ENCODE data around the gene DNASE2.

The DNASE2 gene

DNA sequence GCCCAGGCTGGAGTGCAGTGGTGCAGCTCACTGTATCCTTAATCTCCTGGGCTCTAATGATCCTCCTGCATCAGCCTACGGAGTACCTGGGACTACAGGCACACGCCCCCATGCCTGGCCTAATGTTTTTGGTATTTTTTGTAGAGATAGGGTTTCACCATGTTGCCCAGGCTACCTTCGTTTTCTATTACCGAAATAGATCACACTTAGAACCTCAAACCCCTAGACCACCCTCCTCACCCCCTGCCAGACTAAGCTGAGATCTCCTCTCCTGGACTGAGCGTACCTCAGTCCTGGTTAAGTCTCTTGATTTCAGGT is 5.4 kb upstream of the DNASE2 start:
- no peak for DNase-seq (ENCODE audit: low read depth)

DNA sequence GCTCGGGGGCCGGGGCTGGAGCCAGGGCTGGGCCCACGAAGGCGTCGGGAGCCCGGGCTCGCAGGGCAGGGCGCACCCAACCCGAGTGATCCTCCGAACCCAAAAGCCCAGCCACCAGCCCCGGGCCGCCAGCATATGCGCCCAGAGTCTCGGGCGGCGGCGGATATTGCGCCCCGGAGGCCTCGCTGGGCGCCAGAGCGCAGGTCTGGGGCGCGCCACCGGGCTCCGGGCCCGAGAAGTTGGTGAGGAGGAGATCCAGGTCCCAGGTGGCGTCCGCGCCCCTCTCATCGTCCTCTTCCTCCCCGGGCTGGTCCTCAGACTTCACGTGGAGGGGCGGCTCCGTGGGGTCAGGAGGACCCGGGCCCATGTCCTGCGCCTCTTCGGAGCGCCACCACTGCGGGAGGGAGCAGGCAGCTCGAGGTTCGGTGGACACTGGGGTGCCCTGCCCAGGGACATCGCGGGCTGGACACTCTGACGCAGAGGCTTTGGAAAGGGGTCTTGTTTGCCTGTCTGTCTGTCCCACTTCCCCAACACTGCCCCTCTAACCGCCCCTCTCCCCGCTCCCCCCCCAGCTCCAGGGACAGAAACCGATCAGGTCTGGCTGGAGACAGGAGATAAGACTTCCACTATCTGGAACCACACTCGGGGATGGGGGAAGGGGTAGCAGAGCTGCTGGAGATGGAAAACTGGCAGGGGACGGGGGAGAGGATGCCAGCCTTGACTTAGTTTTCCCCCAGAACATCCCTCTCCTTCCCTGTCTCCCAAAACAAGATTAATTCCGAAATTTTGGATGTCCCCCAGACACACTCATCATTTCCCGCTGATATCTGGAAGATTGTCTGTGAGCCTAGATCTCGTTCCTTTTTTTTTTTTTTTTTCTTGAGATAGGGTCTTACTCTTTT is 4.8 kb upstream of the DNASE2 start:
- no peak for DNase-seq (ENCODE audit: low read depth)

DNA sequence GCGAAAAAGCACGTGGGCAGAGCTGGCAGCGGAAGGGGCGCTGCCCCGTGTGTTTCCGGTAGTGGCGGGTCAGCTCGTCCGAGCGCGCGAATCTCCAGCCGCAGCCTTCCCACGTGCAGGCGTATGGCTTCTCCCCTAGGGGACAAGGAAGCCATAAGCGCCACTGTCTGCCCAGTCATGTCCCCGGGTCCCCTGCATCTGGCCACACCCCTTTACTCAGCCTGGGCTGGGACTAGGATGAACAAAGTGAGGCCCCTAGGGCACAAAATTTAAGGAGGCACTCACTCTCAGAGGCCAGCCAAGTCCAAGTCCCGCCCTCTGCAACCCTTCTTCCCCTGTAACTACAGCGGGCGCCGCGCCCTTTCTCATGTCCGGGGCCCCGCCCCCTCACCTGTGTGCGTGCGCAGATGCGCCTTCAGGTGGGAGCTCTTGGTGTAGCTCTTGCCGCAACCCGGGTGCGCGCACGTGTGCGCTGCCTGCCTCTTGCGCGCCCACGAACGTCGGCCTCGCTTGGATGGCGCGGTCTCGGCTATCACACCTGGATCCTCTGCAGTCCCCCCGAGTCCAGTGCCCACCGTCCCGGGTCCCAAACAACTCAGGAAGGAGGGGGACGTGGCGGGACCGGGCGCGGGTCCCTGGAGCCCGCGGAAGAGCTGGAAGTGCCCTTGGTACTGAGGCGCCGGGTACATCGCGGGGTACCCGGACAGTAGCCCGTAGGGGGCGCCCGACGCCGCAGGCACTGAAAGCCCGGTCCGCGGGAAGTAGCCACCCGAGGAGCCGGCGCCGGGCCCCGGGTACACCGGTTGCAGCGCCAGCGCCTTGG is 3.9 kb upstream of the DNASE2 start:
- peak; percentile 63 for DNase-seq (ENCODE audit: low read depth)

- no peak for DNase-seq (ENCODE audit: low read depth)
These were observed 3.3 kb upstream of the DNASE2 start for GRCh38 chr19:12884627-12884925.

DNA sequence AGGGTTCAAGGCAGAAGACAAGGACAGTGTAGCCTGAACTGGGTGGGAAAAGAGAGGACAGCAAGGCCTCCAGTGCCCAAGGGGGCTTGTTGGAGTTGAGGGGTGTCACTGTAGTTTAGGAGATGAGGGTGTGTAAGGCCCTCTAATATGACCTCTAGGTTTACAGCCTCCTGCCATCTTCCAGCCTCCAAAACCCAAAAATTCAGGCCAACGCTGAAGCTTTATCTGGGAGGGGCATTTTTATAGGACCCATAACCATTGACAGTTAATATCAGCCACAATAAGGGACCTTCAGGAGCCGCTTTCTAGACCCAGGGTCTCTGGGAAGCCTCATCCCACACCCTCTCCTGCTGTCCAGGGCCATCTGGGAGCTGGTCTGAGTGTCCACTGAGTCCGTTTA is 3.0 kb upstream of the DNASE2 start:
- DNase-seq (ENCODE audit: low read depth), result no peak

GRCh38 chr19:12882589-12882988 is 1.3 kb upstream of the DNASE2 start:
- DNase-seq (ENCODE audit: low read depth), result no peak

- no peak for DNase-seq (ENCODE audit: low read depth)
These were observed 588 bp downstream of the DNASE2 start for GRCh38 chr19:12880551-12881171.

DNA sequence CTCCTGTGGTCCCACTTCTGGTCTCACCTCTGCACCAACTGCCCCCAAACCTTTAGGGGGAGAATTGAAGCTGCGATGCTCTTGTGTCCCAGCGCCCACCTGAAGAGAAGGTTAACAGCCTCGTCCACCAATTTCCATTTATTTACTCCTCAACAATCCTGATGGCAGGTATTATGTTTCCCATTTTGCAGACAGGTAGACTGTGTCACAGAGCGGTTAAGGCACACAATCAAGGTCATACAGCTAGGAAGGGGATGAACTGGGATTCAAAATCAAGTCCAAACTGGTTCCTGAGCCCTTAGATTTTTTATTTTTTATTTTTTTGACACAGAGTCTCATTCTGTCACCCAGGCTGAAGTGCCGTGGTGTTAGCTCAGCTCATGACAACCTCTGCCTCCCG is 6.2 kb downstream of the DNASE2 start:
- DNase-seq (ENCODE audit: low read depth), result no peak

GRCh38 chr19:12873891-12874745 is 7.1 kb downstream of the DNASE2 start:
- DNase-seq (ENCODE audit: low read depth), result no peak

DNA sequence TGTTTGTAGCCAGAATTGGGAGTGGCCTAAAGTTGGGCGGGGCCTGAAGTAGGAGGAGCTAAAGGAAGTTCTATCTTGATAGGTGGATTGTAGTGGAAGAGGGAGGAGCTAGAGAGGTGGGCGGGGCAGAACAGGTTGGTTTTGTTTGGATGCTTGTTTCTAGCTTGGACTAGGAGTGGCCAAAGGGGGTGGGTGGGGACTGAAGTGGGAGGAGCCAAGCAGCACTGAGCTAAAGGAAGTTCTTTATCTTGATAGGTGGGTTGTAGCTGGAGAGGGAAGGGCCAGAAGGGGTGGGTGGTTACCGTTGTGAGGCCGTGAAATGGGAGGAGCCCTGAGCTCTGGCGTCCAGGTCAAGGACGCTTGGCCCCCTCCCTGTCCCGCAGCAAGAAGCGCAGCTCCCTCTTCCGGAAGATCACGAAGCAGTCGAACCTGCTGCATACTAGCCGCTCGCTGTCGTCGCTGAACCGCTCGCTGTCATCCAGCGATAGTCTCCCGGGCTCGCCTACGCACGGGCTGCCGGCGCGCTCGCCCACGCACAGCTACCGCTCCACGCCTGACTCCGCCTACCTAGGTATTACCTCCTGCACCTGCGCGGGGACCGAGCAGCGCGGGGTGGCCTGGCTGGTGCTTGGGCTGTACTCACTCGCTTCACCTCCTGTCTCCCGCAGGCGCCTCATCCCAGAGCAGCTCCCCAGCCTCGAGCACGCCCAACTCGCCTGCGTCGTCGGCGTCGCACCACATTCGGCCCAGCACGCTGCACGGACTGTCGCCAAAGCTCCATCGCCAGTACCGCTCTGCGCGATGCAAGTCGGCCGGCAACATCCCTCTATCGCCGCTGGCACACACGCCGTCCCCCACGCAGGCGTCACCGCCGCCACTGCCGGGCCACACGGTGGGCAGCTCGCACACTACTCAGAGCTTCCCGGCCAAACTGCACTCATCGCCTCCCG is 8.0 kb downstream of the DNASE2 start:
- no peak for DNase-seq (ENCODE audit: low read depth)

GRCh38 chr19:12872255-12872654 is 9.0 kb downstream of the DNASE2 start:
- DNase-seq (ENCODE audit: low read depth), result no peak

GRCh38 chr19:12871681-12872080 is 9.6 kb downstream of the DNASE2 start:
- no peak for DNase-seq (ENCODE audit: low read depth)

DNA sequence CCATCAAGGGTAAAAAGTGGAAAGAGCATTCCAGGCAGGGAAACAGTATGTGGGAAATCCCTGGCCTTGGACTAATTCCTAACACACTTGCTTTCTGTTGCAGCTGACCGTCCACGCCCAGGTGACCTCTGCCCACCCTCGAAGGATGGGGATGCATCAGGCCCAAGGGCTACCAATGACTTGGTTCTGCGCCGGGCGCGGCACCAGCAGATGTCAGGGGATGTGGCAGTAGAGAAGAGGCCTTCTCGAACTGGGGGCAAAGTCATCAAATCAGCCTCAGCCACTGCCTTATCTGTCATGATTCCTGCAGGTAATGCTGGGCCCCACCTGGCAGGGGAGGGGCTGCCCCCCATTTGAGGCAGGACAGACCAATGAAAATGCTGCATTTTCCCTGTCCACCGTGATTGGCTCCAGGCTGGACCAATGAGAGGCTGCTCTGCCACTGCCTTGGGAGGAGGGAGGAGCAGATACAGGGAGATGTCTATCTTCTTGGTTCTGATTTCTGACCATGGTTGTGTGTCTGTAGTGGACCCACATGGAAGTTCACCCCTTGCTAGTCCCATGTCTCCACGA is 12.6 kb downstream of the DNASE2 start:
- no peak for DNase-seq (ENCODE audit: low read depth)

DNA sequence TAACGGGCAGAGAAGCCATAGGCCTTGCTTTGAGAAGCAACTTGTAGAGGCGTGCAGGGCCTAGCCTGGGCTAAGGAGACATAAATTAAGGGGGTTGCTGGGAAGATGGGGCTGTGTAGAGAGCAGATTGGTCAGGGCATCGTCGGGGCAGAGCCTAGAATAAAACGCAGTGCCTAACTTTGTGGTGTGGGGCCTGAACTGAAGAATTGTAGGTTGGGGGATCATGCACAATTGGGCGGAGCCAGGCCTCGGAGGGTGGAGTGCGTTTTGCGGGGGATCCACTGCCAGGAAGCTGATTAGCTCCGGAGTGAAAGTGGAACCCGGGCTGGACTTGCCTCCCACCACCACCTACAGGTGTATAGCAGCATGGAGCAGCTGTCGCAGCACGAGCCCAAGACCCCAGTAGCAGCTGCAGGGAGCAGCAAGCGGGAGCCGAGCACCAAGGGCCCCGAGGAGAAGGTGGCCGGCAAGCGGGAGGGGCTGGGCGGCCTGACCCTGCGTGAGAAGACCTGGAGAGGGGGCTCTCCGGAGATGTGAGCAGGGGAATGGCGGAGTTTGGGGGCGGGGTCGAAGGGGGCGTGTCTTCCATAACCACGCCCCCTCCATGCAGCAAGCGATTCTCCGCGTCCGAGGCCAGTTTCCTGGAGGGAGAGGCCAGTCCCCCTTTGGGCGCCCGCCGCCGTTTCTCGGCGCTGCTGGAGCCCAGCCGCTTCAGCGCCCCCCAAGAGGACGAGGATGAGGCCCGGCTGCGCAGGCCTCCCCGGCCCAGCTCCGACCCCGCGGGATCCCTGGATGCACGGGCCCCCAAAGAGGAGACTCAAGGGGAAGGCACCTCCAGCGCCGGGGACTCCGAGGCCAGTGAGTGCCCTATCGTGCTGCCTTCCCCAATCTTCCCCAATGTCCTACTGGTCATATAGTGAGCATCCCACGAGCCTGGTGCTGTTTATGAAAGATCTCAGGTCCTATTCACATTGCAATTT is 13.8 kb downstream of the DNASE2 start:
- peak; percentile 51 for DNase-seq (ENCODE audit: low read depth)

DNA sequence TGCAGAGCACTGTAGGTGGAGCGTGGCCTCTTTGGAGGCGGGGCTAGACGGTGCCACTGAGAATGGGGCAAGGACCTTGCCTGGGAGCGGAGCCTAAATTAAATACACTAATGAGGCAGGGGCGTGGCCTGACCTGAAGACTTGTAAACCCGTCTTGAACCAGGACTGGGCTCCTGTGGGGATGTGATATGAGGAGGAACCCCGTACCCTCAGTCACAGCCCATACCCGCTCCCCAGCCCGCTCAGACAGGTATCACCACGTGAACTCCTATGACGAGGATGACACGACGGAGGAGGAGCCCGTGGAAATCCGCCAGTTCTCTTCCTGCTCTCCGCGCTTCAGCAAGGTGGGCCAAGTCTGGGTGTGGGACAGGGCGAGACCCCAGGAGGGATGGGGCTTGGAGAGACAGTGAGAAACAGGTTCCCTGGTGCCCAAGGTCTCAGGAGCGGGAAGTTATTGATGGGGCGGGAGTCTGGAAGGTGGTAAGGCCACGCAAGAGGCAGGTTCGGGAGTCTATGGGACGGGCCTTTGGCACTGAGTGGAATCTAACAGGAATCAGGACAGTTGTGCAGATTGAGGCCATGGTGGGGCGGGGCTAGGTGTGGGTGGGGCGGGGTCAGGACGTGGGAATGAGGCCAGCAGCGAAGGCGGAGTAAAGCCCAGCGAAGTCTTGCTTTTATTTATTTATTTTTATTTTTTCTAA is 14.7 kb downstream of the DNASE2 start:
- DNase-seq (ENCODE audit: low read depth), result no peak

GRCh38 chr19:12865746-12866415 is 15.4 kb downstream of the DNASE2 start:
- no peak for DNase-seq (ENCODE audit: low read depth)

GRCh38 chr19:12864721-12865715 is 16.2 kb downstream of the DNASE2 start:
- DNase-seq (ENCODE audit: low read depth), result no peak
